ENCODE results near the gene BAG1.
A peak's percentile ranks its signal among the peaks of the same experiment; 100 is the strongest.

BAG1 gene

DNA sequence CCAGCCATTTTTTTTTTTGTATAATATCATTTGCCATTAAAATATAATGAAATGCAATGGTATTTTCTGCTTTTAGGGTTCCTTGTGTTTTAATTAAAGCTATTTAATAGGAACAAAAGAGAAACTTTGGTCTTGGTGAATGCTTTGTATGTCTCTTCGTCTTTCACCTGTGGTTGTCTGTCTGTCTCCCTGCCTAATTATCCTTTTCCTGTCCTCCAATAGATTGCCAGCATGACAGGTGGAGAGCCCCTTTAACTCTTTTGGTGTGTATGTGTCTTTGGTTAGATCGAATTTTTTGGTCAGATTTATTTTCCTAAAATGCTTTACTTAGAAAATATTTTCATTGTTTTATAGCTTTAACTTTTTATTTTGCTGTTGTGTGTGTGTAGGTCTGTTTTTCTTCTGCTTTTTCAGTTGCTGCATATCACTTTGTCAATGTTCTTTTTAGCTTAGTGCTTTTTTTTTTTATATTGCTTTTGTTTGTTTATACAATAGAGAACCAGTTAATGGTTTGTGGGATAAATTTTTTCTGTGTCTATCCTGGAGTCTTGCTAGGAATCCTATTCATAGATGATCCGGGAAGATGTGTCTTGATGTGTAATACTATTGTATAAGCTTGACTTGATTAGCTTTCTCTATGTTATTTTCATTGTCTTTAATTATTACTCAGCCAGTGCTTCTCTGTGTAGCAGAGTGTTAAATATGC lies 8.9 kb upstream of the BAG1 start:
- no peak for DNase-seq

DNA sequence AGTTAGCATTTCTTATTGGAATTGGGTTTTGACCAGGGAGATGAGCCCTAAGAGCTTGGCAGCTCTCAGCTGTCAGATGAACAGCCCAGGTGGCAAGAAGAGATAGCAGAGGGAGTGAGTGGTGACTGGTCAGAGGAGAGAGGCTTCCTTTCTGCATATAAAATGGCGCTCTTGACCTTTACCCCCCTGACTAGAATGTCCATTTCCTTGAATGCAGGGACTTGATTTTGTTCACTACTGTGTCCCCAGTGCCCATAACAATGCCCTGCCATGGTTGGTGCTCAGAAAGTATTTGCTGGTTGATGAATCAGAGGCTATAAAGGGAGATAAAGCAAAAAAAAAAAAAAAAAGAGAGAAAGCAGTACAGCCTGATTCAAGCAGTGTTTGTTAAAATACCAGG lies 7.6 kb upstream of the BAG1 start:
- no peak for DNase-seq

- DNase-seq = no peak
Measured at GRCh38 chr9:33270146-33270545, 5.6 kb upstream of the BAG1 start.

GRCh38 chr9:33267151-33267767 lies 2.8 kb upstream of the BAG1 start:
- DNase-seq = no peak

DNA sequence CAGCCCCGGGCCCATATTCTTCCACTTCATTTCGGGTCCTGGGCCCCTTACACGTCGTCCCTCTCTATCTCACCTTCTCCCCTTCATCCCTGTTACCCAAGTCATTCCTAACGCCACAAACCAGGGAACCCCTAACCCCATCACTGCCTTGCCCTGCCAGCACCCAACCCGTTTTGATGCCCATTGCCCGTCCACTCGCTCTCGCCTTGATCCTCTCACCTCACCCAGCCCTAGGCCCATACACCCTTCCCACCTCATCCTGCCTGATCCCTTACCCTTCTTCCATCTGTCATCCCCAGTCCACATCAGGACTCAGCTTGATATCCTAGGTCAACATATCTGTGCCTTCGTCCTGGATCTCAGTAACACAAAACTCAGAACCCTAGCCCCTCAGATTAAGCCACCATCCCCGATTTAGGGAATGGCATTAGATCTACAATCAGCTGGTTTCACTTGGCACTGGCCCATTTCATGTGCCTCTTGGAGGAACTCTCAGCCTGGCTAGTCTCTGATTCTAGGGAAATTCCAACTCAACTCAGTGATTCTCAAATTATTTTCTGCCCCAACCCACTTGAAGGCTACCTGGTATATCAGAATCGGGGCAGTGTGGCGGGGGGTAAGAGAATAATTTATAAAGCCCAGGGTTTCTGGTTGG lies 830 bp upstream of the BAG1 start:
- no peak for DNase-seq

DNA sequence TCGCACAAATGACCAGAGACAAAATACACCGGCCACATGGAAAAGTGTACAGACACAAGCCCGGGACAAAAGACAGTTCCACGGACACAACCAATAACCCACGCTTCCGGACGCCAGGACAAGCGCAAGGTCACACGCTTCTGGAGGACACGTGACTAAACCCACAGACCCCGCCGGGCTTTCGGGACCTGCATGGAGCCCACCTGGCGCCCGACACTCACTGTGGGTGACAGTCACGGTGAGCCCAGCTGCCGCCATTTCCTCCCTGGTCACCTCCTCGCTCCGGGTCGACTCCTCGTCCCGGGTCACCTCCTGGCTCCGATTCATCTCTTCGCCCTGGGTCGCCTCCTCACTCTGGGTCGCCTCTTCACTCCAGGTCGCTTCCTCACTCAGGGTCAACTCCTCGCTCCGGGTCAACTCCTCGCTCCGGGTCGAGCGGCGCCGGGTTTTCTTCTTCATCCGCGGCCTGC lies 470 bp downstream of the BAG1 start:
- peak; percentile 74 for DNase-seq

DNA sequence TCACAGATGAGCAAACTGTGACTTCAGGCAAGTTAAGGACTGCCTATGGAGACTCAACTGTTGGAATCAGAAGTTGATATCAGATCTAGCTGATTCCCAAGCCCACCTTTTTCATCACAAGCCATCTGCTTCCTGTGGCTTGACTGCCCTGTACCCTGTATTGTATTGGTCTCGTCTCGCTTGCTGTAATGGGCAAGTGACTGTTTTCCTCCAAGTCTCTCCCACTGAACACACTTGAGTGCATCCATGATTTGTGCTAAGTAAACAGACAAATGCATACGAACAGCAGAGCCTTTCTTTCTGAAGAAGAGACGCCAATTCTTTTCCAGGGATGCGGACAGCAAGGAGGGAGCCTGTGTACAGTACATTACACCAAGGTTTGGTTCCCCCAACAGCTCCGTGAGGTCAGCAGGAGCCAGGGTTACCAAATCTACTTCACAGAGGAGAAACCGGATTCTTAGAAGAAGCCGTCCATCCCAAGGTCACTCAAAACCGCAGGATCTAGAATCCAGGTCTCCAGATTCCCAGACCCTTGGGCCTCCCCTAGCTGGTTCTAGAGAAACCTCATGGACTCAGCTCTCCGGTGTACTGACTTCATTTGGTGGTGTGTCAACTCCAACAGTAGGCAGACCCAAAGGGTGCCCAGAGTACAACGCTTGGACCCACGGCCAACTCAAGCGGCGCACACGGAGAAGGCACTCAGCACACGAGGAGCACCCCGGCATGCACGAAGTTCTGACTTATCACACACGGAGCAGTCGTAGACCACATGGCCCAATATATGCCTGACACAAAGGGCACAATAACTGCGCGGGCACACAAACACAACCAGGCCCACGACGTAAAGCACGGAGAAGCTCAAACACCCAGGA lies 1.1 kb downstream of the BAG1 start:
- DNase-seq = peak; percentile 68

DNA sequence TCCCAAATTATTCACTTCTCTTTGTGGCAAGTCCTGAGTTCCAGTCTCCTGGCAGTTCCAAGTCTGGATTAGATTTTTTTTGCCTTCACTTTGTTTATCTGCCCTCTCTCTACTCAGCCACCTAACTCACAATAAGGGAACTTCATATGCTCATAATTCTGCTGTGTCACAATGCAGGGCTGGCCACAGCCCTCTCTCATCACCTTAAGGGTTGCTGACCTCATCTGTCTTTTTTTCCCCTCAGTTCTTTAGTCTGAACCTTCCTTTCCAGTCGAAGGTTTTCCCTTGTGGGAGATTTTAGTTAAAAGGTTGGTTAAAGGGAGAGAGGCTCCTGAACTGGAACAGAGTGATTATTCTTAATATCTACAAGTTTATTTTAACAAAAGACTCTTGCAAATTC lies 4.1 kb downstream of the BAG1 start:
- no peak for DNase-seq

DNA sequence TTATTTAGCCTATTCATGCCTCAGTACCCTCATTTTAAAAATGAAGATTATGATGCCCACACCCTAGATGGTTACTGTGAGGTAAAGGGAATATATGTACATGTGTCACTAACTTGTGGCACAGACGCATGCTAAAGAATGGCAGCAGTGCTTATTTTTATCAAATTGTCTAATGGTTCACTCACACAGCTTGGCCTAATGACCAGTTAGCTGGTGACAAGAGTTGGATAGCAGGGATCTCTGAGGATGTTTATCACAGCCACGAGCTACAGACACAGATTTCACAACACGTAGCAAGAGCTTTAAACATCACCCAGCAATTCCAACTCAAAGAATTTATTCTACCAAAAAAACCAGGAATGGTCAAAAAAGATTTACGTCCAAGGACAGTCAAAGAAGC lies 7.2 kb downstream of the BAG1 start:
- DNase-seq = no peak

- no peak for DNase-seq
Measured at GRCh38 chr9:33256236-33256635, 8.3 kb downstream of the BAG1 start.

DNA sequence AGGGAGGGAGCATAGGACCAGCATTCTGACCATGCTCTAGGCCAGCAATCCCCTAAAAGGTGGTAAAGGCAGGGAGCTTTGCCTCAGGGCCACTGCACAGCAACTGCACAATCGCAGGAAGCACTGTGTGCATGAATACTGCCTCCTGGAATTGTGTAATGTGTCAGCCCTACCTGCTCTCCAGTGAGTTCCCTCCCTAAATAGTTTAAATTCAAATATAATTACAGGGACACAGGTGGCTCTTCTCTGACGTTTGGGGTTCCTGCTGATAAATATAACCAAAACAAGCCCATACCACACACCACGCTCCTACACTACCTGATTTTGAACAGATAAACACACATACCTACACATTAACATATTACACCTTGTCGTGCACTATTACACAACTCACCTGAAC lies 9.0 kb downstream of the BAG1 start:
- no peak for DNase-seq

DNA sequence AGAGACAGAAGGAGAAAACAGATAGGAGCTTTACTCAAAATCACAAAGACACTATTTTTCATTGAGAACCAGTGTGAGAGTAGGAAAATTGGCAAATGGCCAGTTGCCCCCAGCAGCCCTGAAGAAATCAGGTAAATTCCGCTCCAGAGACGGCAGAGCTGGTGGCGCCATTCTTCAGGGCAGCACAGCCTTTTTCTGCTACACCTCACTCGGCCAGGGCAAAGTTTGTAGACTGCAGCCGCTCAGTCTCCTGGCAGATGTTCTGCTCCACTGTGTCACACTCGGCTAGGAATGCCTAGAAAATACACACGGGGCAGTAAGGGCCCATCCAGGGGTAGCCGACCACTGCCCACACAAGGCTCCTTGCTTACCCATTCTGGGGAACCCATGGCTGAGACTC lies 9.5 kb downstream of the BAG1 start:
- no peak for DNase-seq

- no peak for DNase-seq
Measured at GRCh38 chr9:33254211-33254610, 10.3 kb downstream of the BAG1 start.

DNA sequence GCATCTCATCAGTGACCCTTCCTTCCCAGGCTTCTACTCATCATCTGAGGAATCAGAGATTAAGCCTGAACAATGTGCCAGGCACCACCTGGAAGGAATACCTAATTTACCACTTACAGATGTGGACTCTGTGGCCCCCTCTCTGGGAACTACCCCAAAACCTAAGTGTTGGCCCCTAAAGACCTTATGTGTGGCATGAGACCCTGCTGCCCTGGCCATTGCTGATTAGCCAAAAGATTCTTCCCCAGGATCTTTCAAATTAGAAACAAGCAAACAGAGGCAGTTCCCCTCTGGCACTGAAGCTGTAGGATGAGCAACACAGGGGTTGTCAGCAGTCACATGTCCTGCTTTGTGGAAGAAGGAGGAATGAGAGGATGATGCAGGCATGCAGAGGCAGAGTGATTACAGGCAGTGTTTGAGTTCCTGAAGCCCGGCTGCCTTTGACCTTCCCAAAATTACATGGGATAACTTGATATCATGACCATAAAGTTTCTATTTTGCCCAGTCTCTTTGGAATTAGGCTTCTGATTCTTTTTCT lies 14.0 kb downstream of the BAG1 start:
- DNase-seq = no peak

GRCh38 chr9:33249983-33250382 lies 14.5 kb downstream of the BAG1 start:
- no peak for DNase-seq

DNA sequence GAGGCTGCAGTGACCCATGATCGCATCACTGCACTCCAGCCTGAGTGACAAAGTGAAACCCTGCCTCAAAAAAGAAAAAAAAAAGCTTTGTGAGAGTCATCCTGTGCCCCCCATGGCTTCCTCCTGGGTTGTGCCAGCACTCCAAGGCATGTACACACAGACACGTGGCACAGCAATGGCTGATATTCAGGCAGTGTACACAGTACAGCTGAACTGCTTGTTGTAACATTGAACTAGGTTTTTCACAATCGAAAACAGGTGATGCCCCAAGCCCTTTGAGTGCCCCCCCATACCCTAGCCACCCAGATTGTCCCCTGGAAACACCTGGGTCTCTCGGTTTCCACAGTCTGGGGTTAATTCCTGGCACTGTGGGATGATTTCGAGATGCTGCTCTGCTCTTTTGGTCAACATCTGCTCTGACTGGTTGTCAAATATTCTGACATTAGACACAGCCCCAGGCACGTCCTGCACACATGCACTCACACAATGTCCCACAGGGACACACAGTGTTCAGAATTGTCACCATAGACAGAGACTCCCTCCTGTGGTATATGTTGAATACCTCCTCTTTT lies 15.3 kb downstream of the BAG1 start:
- peak; percentile 36 for DNase-seq

DNA sequence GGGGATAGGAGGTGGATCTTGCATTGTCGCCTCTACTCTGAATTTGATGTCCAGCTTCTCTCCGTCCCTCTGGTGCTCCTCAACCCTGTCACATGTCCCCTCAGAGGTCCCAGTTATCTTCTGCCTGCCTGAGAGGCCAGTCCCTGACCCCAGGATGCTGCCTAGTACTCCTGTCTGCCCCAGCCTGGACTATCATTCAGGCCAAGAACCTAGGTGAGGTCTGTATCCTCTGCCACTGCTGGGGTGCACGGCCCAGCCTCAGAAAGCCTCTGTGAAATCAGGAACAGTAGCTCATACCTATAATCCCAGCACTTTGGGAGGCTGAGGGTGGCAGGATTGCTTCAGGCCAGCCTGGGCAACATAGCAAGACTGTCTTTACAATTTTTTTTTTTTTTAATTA lies 15.9 kb downstream of the BAG1 start:
- DNase-seq = no peak

DNA sequence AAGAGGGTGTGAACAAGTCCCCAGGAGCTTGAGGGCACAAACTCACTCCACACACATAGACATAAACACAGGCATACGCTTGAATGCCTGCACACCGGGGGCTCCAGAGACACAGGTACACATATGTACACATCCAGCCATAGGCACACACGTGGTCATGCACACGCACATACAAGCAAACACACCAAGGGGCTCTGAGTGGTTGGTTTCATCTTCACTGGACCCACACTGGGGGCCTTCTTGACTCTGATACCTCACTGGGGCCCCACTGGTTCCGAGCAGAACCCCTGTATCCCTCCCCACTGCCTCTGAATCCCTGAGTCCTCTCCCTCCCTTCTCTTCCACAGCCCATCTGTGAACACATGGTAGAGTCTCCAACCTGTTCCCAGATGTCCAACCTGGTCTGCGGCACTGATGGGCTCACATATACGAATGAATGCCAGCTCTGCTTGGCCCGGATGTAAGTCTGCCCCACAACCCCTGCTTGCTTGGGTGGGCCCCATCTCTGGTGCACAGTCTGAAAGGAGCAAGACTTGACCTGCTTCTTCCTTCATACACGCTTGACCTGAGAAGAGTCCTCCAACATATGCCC lies 18.1 kb downstream of the BAG1 start:
- DNase-seq = no peak

DNA sequence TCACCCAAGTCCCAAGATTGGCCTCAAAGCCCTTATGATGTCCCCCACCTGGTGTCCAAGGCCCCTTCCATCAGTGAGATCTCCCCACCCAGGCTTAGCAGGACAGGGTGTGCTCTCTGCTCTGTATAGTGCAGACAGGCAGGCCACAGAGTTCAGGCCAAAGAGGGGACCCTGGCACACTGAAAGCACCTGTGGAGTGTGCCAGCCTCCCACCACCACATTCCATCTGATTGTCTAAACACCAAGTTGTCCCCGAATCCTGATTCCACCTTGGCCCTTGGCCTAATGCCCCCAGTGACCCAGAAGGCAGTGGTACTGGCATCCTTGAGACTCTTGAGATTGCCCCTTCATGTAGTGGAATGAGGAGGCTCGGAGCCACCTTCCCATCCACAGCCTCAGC lies 19.2 kb downstream of the BAG1 start:
- DNase-seq = no peak

DNA sequence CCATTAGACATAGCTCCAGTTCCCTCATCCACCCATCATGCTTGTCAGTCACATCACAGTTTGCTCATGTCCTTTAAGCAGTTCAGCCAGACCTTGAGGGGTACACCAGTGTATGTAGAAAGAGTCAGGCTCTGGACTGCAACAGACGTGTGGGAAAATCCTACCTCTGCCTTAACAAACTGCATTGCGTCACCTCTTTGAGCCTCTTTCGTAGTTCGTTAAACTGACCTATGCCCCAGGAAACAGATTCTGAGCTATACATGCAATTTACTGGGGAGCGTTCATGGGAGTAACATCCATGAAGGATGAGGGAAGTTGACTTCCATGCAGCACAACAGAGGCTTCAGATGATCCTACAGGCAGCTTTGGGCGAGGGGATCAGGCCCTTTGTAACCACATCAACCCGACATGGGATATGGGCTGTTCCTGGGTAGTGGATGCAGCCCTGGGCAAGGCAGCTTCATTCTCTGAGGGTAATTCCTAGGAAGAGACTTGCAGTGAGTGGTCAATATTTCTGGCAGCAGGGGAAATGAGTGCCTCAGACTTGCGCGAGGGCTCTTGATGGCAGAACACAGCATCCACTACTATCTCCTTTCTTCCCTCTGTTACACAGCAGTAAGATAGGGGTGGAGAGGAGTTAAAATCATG lies 20.2 kb downstream of the BAG1 start:
- no peak for DNase-seq

DNA sequence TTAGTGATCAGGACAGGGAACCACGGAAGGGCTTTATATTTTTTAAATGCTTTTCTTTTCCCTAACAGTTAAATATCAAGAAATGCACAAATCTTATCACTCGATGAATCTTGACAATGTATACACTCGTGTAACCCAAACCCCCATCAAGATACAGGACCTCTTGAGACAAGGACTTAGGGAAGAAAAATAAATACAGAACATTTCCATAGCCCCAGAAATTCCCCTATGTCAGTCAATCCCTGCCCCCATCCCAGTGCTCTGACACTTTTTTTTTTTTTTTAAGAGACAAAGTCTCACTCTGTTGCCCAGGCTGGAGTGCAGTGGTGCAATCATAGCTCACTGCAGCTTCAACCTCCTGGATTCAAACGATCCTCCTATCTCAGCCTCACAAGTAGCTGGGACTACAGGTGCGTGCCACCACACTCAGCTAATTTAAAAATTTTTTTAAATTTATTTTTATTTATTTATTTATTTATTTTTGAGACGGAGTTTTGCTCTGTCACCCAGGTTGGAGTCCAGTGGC lies 21.8 kb downstream of the BAG1 start:
- DNase-seq = no peak

- no peak for DNase-seq
Measured at GRCh38 chr9:33241298-33241697, 23.2 kb downstream of the BAG1 start.
